Stimulated activated naive CD8-positive, alpha-beta T cell treated with anti-CD3 and anti-CD28 coated beads, Interleukin-15, Interleukin-2, amounts not matched to agents 100 U/mL and 50 U/mL, for 24 hours (primary cell): Measurements from ENCODE around the gene CORO2B.

Source experiments
- ATAC-seq: fragments of 150-1000 bp; cut with Tn5 transposase; one replicate; pipeline ENCODE4 v1.10.0; 2021
- DNase-seq: peaks from one replicate; pipeline ENCODE4 v3.0.0; 2021

Gene CORO2B

DNA sequence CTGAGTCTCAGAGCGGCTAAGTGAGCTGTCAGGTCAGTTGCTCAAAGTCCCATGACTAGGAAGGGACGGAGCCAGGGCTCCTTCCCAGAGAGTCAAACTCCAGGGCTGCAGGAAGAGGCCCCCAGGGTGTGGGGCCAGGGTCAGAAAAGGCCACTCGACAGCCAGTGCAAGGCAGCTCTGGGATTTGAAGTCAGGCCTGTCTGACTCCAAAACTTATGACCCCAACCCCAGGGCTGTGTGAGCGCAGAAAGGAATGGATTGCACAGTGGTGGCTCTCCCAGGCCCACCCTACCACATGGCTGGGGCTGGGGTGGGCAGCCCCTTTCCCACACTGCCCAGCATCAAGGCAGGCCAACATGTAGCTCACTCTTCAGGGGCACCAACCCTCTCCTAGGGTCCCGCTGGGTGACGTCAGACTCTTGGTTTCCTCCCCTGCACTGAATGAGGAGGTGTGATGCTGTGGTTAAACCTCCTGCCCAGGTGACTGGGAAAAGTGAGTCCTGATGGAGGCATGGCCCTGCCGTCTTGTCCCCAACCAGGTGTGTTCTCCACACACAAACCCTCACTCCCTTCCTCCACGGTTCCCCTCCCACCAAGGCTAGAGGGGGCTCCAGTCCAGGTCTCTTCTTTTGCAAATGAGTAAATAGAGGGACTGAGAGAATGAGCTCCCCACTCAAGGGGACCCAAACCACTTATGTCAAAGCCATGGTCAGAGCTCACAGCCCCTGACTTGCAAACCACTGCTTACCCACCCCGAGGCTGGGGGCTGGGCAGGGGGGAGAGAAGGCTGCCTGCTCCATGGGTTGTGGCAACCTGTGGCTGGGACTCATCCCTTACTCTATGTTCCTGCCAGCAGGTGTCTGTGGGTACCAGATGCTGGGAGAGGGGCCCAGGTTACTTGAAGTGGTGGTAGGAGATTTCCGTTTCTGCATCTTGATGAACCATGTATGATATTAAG lies 23.8 kb upstream of the CORO2B start:
- DNase-seq: no peak

GRCh38 chr15:68555679-68556037 lies 23.1 kb upstream of the CORO2B start:
- ATAC-seq (no peak), DNase-seq (no peak)

More for the DNA sequence above, 23.8 kb upstream of the CORO2B start:
- no peak for ATAC-seq

DNA sequence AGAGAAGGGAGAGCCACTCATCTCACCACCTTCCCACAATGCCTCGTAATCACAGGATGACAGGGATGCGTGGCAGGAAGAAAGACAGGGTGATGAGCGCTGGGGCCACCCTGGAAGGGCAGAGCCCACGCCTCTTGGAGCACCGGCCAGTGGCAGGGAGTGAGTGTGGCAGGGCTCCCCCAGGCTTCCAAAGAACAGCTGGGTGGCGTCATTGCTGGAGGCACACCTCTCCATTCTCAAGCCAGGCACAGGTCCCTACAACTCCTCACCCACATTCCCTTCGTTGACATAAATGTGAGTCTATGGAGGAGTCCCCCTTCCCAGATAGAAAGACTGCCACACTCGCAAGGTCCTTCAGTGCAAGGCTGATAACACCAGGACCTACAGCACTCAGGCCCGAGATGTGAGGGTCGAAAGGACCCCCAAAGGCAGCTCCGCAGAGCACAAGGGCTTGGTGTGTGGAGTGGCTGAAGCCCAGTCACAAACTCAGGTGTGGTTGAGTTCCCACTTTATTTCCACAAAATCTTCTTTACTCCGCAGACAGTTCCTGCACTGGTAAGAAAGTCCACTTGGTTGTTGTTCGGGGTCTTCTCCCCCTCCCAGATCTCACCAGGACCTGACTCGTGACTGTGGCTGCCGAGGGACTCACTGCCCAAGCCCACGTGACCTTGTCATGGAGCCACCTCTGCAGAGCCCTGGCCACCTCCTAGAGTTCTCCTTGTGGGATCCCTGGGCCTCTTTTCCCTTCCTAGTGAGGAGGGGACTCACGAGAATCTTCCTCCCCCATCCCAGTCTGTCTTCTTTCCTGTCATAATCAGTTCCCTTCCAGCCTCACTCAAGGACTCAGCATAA lies 22.4 kb upstream of the CORO2B start:
- DNase-seq (no peak), ATAC-seq (no peak)

DNA sequence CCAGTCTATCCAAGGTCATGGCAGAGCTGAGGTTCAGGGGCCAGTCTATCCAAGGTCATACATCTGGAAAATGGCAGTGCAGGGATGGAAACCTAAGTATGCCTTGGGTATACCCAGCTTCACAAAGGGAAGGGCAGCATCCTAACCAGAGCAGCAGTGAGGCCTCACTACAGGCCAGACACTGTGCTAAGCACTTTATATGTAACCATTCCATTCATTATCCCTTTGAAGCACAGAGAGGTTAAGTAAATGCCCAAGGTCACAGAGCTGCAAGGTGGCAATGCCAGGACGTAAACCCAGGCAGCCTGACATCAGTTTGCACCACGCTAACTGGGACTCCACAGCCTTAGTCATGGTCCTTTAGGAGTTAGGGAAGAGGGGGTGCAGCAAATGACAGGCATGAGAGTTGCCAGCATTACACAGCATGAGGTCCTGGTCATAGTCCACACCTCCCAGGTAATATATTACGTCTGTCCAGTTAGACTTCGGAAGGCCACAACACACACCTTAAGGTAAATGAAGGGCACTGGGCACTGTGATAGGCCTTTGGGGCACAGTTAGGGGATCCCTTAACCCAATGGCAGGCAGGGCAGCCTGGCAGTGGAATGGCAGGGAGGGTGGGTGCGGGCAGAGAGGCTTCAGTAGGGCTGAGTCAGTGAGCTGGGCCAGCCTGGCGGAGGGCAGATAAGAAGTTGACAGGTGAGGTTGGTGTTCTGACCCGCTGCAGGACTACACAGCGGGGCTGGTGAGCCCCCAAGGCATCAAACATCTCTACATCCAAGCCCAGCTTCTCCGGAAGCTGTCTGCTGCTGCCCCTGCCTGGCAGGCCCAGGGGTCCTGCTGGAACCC lies 21.1 kb upstream of the CORO2B start:
- no peak for DNase-seq
- no peak for ATAC-seq

GRCh38 chr15:68558318-68559305 lies 20.2 kb upstream of the CORO2B start:
- ATAC-seq (no peak), DNase-seq (no peak)

DNA sequence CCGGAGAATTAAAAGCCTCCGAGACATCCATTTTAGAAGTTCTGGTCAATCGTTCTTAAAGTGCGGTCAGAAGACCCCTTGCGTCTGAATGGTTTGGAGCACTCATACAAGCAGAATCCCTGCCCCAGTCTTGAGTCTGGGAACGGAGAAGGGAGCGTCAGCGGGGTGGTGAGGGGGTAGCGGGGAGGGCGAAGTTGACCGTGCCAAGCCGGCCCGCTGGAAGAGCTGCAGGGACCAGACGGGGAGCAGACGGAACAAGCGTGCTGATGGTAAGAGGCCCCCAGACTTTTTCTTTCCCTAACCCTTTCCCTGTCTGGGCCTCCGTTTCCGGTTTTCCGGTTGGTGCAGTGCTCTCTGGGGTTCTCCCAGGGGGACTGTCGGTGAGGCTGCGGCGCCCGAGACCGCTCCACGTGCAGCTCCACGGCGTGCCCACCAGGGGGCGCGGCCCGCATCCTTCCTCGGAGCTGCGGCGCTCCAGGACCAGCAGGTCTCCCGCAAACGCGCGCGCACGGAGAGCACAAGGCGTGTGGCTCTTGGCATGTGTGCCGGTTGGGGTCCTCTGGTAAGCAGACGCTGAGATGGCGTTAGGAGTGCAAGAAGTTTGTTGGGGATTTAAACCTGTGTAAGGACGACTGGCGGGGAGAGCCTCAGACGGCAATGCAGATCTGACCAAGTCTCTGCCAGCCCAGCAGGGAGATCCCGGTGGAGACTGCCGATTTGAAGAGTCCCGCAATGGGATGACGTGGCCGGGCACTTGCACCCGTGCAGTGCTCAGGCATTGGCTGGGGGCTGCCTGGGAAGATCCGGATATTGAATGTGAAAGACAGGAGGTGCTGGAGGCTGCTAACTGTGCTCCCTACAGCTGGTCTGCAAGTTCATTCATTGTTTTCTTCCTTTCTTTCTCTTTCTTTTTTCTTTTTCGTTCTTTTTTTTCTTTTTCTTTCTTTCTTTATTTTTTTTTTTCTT lies 19.2 kb upstream of the CORO2B start:
- ATAC-seq (peak; percentile 82), DNase-seq (peak; percentile 81)

GRCh38 chr15:68560501-68561113 lies 18.2 kb upstream of the CORO2B start:
- DNase-seq: no peak

GRCh38 chr15:68561171-68561900 lies 17.5 kb upstream of the CORO2B start:
- DNase-seq (no peak), ATAC-seq (no peak)

More at GRCh38 chr15:68560501-68561113, 18.2 kb upstream of the CORO2B start:
- ATAC-seq: no peak

DNA sequence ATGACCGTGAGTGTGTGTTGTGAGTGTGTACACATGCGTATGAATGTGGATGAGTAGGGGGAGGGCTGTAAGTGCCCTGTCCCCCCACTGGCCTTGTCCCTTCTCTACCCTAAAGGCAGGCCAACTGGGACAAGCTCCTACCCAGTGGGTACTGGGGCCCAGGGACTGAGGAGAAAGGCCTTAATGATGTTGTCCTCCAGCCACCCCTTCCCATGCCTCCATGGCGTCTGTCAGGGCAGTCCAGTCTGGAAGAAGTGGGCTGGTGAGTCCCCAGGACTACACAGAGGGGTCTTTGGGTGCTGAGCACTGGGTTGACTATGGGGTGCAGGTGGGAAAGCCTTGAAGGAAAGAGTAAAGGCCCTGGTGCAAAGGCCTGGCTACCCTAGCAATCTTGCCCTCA lies 16.9 kb upstream of the CORO2B start:
- DNase-seq (no peak), ATAC-seq (no peak)

DNA sequence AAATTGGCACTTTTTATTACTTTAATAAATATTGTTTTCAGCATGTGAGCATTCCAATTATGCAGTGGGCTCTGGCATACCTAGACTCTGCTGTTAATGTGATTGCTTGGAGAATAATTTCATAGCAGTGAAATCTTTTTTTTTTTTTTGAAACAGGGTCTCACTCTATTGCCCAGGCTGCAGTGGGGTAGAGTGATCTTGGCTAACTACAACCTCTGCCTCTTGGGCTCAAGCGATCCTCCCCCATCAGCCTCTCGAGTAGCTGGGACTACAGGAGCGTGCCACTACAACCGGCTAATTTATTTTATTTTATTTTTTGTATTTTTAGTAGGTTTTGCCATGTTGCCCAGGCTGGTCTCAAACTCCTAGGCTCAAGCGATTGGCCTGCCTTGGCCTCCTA lies 14.6 kb upstream of the CORO2B start:
- DNase-seq (no peak), ATAC-seq (no peak)

GRCh38 chr15:68565234-68565633 lies 13.6 kb upstream of the CORO2B start:
- ATAC-seq (no peak), DNase-seq (no peak)

- no peak for ATAC-seq
- DNase-seq: no peak
Observed at GRCh38 chr15:68565726-68566125, 13.1 kb upstream of the CORO2B start.

GRCh38 chr15:68566377-68566954 lies 12.3 kb upstream of the CORO2B start:
- no peak for ATAC-seq
- no peak for DNase-seq

DNA sequence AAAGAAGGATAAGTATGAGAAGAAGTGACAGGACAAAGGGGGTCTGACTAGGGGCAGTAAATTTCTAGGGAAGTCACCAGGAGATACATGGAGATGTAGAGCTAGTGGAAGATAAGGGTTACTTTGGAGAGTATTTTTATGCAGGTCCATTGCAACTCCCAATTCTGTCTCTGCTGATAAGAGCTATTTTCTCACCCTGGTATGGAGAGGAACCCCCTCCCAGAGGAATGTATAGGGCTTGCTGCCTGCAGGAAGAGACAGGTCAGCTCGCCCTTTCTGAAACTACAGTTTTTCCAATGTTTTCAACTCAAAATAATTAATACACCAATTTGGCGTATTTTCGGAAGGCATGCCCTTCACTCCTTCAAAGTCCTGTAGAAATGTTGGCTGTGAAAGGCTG lies 11.4 kb upstream of the CORO2B start:
- ATAC-seq (no peak), DNase-seq (no peak)

- no peak for DNase-seq
- ATAC-seq: no peak
Observed at GRCh38 chr15:68570974-68571373, 7.8 kb upstream of the CORO2B start.

GRCh38 chr15:68571582-68571981 lies 7.2 kb upstream of the CORO2B start:
- DNase-seq (no peak), ATAC-seq (no peak)

GRCh38 chr15:68572309-68572708 lies 6.5 kb upstream of the CORO2B start:
- DNase-seq: no peak
- no peak for ATAC-seq

DNA sequence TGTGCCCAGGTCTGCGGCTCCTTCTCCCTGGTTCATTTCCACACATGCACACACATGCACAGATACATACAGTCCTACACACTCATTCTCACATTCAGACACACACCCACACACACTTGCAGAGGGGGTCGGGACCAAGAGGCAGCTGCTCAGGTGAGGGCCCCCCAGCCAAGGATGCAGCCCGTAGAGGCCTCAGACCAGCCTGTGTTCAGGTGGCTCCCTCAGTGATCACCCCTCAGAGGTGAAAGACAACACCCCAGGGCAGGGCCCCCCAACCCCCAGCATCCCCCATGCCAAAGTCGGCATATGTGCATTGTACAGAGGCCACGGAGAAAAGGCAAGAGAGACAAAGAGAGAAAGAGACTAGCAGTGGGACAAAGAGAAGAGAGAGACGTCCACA lies 5.9 kb upstream of the CORO2B start:
- no peak for DNase-seq
- ATAC-seq: no peak
